Esophagus muscularis mucosa (tissue), 4 donors: ENCODE results near the gene CCDC3. TPM values are rescaled to one million over a fixed set of nuclear protein-coding genes. Genes with fewer than 3 reads are reported as not detected.
"Not testable (repeated sequence)": the region's sequence is repeated elsewhere in the genome, so short reads cannot be mapped to it uniquely, and the experiment has no call there.

Experiments used
- DNase-seq: peaks from one replicate; pipeline ENCODE4 v3.0.0-alpha.2; 2017; ENCODE audit errors: extremely low spot score
- H3K27ac ChIP-seq, 4 donors: fragments of 200-600 bp; sonication (generic); replicated peaks in 1 of 4; 1 replicate in 3 of 4; 2 replicates in 1 of 4; pipeline ENCODE4 v1.5.1; 2016 to 2019; ENCODE audit warnings: mild to moderate bottlenecking in 1 of 4
- H3K27me3 ChIP-seq, 4 donors: fragments of 200-600 bp; sonication (generic); one replicate each; pipeline versions ENCODE4 v1.5.1 to v1.6.0; 2016 to 2019
- H3K36me3 ChIP-seq, 4 donors: fragments of 200-600 bp; sonication (generic); one replicate each; pipeline ENCODE4 v1.5.1; 2016 to 2019
- H3K4me1 ChIP-seq, 4 donors: fragments of 200-600 bp; sonication (generic); one replicate each; pipeline ENCODE4 v1.5.1; 2016 to 2019
- H3K4me3 ChIP-seq, 4 donors: fragments of 200-600 bp; sonication (generic); 1 replicate in 2 of 4; 2 replicates in 2 of 4; pipeline ENCODE4 v1.5.1; 2016 to 2019; ENCODE audit warnings: mild to moderate bottlenecking in 4 of 4, moderate library complexity in 1 of 4
- H3K9me3 ChIP-seq, 4 donors: fragments of 200-600 bp; sonication (generic); 1 replicate in 3 of 4; 2 replicates in 1 of 4; pipeline ENCODE4 v1.5.1; 2016 to 2019
- EP300 ChIP-seq: sonication (generic); formaldehyde crosslinking; IDR thresholded peaks from one replicate; pipeline ENCODE4 v1.6.1; 2017; ENCODE audit warnings: antibody characterized with exemption
- POLR2A ChIP-seq: fragments of 450-650 bp; IDR thresholded peaks from one replicate; pipeline ENCODE4 v1.6.1; 2017; ENCODE audit warnings: antibody characterized with exemption, moderate library complexity, mild to moderate bottlenecking, low read depth
- POLR2AphosphoS5 ChIP-seq, 2 donors: sonication (generic); formaldehyde crosslinking; IDR thresholded peaks; one replicate each; pipeline ENCODE4 v1.6.1; 2017; ENCODE audit warnings: antibody characterized with exemption in 2 of 2
- WGBS: methylation state at CpG from one replicate; pipeline ENCODE4 v1.1.5; 2018; 5-methylcytosine and 5-hydroxymethylcytosine counted together
- intact Hi-C: fragments of 100-400 bp; cut with DNase I; formaldehyde crosslinking; loops from one replicate; pipeline ENCODE4 v1.15.1; 2023
- total RNA-seq, 4 donors: library from RNA; depleted of rRNA; stranded (reverse); fragments of >200 nt; gene quantifications; one replicate each; pipeline versions ENCODE4 v1.1.0 to v1.2.1, GENCODE V29; 2016
- TF ChIP-seq, protein P1 (sequence below), 3 experiments: fragments of 200-600 bp in 2 of 3; fragments of 450-650 bp in 1 of 3; sonication (generic) in 2 of 3; IDR thresholded peaks; one replicate each; pipeline ENCODE4 v1.5.1; 2017 to 2019; ENCODE audit warnings: antibody characterized with exemption in 3 of 3, mild to moderate bottlenecking in 2 of 3, moderate library complexity in 1 of 3

CCDC3 gene
- total RNA-seq, 4 donors from 2014 or later, result 23.7 to 79.1 (median 44.3) TPM

GRCh38 chr10:12872577-12872976 is 128.9 kb downstream of the CCDC3 start:
- WGBS, result 96% methylated on average over 9 of the region's 9 CpGs

DNA sequence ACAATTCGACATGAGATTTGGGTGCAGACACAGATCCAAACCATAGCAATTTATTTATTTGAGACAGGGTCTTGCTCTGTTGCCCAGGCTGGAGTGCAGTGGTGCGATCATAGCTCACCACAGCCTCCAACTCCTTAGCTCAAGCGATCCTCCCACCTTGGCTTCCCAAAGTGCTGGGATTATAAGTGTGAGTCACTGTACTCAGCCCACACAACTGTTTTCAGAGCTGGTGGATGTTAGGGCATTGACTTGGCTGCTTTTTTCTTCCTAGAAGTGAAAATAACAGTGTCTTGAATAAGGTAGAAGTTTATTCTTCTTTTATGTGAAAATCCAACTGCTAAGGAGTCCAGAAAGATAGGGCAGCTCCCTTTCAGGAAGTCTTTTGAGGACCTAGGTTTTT is 132.1 kb downstream of the CCDC3 start:
- no peak for DNase-seq
- peaks cover 0 to 14% (median 8%) of the 10 kb centered on the region in 4 donors for H3K4me1 ChIP-seq
- H3K9me3 ChIP-seq, result no peaks in the 10 kb centered on the region
- no peaks in the 10 kb centered on the region for H3K27me3 ChIP-seq
- H3K27ac ChIP-seq, result no peak overlapping the region
- H3K4me3 ChIP-seq, result no peak overlapping the region
- TF ChIP-seq EP300 (no peak), POLR2A (no peak), POLR2AphosphoS5 (IDR thresholded peaks at IDR 0.05) (no peak)
- TF ChIP-seq, protein P1, sequence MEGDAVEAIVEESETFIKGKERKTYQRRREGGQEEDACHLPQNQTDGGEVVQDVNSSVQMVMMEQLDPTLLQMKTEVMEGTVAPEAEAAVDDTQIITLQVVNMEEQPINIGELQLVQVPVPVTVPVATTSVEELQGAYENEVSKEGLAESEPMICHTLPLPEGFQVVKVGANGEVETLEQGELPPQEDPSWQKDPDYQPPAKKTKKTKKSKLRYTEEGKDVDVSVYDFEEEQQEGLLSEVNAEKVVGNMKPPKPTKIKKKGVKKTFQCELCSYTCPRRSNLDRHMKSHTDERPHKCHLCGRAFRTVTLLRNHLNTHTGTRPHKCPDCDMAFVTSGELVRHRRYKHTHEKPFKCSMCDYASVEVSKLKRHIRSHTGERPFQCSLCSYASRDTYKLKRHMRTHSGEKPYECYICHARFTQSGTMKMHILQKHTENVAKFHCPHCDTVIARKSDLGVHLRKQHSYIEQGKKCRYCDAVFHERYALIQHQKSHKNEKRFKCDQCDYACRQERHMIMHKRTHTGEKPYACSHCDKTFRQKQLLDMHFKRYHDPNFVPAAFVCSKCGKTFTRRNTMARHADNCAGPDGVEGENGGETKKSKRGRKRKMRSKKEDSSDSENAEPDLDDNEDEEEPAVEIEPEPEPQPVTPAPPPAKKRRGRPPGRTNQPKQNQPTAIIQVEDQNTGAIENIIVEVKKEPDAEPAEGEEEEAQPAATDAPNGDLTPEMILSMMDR (IDR thresholded peaks at IDR 0.05), result no peak
- intact Hi-C loops, result no loop called here
- H3K36me3 ChIP-seq, result no peaks in the 10 kb centered on the region
- WGBS, result 88% methylated on average over 3 of the region's 3 CpGs

More at GRCh38 chr10:12872577-12872976, 128.9 kb downstream of the CCDC3 start:
- H3K27me3 ChIP-seq, result no peaks in the 10 kb centered on the region
- H3K36me3 ChIP-seq, result no peaks in the 10 kb centered on the region
- no peak overlapping the region for H3K27ac ChIP-seq
- TF ChIP-seq POLR2AphosphoS5 (IDR thresholded peaks at IDR 0.05) (no peak), POLR2A (no peak), EP300 (no peak)
- TF ChIP-seq, protein P1 (IDR thresholded peaks at IDR 0.05), result no peak
- H3K9me3 ChIP-seq, result no peaks in the 10 kb centered on the region
- H3K4me3 ChIP-seq, result no peak overlapping the region
- intact Hi-C loops, result no loop called here
- peaks cover 0 to 33% (median 22%) of the 10 kb centered on the region in 4 donors for H3K4me1 ChIP-seq
- no peak for DNase-seq

DNA sequence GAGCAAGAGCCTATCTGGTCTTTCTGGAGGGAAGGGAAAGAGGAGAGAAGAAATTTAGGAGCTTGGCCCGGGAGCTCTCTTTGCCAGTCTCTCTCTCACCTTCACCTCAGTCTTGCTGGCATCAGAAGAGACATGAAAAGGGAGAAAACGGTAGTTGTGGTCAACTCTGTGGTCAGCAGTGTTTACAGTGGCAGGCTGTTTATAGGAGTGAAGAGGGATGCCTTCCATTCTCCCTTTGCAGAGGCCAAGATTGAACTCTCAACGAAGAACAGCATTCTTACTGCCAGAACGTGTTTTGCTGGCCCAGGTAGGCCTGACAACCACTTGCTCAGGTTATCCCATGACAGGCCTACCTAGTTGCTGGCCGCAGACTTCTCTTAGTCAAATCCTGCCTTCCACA is 133.3 kb downstream of the CCDC3 start:
- WGBS, result 74% methylated on average over 5 of the region's 5 CpGs
- Histone ChIP-seq H3K36me3 (no peaks in the 10 kb centered on the region), H3K9me3 (no peaks in the 10 kb centered on the region), H3K27ac (no peak overlapping the region), H3K4me1 (peaks cover 0 to 7% (median 5%) of the 10 kb centered on the region in 4 donors), H3K27me3 (no peaks in the 10 kb centered on the region), H3K4me3 (no peak overlapping the region)
- intact Hi-C loops, result no loop called here
- TF ChIP-seq, protein P1 (IDR thresholded peaks at IDR 0.05), result no peak
- no peak for TF ChIP-seq EP300
- no peak for TF ChIP-seq POLR2AphosphoS5 (IDR thresholded peaks at IDR 0.05)
- DNase-seq, result no peak

- intact Hi-C loops, H3K4me3 ChIP-seq, DNase-seq, H3K9me3 ChIP-seq, H3K27ac ChIP-seq, H3K36me3 ChIP-seq, H3K27me3 ChIP-seq, H3K4me1 ChIP-seq: not testable (repeated sequence)
- 84% methylated on average over 6 of the region's 6 CpGs for WGBS
Measured at GRCh38 chr10:12865515-12865914, 136.0 kb downstream of the CCDC3 start.

DNA sequence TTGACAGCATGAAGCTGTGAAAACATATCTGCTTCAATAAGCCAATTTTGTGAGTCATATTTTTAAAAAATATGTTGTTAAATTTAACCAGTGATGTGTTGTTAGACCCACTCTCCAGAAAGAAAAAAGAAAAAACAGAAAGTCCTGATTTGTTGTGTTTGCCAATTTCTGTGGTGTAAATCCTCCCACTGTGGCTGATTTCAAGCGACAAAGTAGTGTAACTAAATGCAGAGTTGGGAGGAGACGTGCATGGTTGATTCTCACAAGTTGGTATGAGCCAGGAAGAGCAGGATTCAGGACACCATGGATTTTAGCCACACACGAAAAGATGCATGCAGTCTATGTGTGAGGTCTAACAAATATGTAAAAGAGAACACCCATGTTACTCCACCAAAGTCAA is 139.1 kb downstream of the CCDC3 start:
- WGBS, result 80% methylated on average over 3 of the region's 3 CpGs
- DNase-seq, result no peak
- Histone ChIP-seq H3K4me1 (no peaks in the 10 kb centered on the region), H3K4me3 (no peak overlapping the region), H3K27ac (no peak overlapping the region), H3K27me3 (no peaks in the 10 kb centered on the region), H3K9me3 (no peaks in the 10 kb centered on the region), H3K36me3 (no peaks in the 10 kb centered on the region)
- TF ChIP-seq POLR2A (no peak), POLR2AphosphoS5 (IDR thresholded peaks at IDR 0.05) (no peak), EP300 (no peak)
- TF ChIP-seq, protein P1 (IDR thresholded peaks at IDR 0.05), result no peak
- intact Hi-C loops, result no loop called here
